NCI-H226 (cell line): ENCODE results near the gene PC.

Experiments used
- DNase-seq: peaks from one replicate; pipeline ENCODE4 v3.0.0-alpha.2; 2015

Gene PC

DNA sequence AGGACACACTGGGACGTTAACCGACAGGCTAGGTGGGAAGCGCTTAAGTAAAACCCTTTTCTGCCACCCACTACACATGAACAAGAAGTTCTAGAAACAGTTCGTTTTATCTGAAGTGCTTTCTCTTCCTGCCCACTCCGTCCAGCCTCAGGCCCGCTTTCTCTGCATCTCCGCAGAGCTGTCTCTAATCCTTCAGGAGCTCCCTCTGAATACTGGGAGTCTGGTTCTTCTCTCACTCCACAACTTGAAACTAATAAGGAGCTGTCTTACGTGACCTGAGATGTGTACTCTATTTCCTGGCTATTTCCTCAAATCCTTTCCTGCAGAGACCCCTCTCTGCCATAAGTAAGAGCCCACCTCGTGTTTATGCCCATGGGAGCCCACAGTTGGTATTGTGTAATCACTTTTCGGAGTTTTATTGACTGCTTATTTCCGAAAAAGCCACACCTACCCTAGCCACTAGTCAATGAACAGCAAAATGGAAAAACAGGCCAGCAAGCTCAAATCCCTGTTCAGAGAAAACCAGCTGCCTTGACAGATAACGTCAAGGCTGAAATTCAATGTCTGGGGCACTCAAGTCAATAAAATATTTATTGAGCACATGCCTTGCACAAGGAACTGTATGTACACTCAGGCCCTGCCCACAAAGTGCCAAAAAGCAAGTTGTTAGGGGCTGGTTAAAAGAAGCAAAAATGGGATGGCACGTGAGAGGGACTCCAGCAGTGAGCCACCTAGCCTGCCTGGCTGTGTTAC is 4.9 kb downstream of the PC start:
- DNase-seq = no peak

DNA sequence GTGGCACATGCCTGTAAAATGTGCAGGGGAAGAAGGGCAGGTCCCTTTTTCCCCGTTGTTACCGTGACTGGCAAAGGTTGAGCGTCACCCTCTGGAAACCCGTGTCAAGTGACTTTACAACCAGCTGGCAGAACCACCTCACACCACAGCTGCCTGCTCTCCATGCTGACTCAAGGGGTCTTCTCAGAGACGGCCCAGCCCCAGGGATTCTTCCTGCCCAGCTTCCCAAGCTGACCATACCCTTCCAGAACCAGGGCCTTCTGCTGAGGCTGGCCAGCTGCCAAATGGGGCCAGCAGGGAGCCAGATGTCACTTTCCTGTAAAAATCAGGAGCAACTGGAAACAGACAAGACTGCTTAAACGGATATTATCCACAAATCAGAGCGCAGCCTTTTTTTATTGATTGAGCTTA is 6.3 kb downstream of the PC start:
- DNase-seq = no peak

DNA sequence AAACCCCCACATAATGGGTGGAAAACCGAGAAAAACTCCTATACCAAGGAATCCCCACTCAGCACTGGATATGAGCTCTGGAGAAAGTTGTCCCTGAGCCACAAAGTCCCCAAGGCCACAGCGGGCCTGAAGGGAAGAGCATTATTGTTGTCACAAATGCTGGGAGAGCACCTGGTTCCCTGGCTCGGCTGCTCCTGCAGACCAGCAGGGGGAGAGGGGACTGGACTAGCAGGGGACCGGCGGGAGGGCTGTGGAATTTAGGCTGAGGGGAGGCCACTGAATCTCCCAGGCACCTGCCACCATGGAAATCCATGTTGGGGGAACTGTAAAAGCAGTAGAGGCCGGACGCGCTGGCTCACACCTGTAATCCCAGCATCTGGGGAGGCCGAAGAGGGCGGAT is 7.0 kb downstream of the PC start:
- DNase-seq = no peak

DNA sequence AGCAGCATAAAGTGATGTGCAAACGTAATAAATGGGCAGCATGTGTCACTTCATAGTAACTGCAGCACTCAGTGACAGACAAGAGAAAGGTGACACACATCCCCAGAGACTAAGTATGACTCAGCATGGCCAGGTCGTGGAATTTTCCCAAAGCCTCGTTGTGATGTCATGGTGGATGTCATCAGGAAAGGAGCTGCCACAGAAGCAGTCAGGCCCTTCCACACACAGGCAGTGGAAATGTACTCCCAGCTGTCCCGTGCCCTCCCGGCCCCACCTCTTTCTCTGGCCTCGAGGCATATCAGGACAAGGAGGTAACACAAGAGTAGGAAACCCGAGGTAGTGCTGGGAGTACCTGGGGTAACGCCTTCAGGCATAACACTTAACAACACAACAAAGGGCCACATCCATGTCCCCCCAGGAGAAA is 8.1 kb downstream of the PC start:
- DNase-seq = peak; percentile 55

DNA sequence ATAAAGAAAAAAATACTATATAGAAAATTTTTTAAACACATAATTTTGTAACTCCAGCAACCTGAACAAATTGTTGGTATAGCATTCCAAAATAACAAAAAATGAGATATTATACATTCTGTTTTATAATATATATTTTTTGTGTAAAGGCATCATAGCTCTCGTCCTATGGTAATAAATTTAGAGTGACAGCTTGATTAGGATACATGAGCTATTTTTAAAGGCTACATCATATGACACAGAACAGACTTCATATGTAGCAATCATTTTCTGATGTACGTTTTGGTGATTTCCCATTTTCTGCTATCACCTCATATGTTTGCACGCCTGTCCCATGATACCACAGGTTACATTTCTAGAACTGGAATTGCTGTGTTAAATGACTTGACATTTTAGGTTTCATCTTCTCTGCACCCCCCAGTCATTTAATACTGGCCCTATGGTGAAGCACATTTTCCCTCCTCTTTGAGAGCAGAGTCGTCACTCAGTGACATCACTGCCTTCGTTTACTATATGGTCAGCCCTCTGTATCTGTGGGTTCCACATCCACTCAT is 19.5 kb downstream of the PC start:
- no peak for DNase-seq

- DNase-seq = no peak
These were observed 20.9 kb downstream of the PC start for GRCh38 chr11:66937193-66937733.

- DNase-seq = peak; percentile 66
These were observed 21.9 kb downstream of the PC start for GRCh38 chr11:66936311-66936711.

GRCh38 chr11:66934950-66935779 is 23.0 kb downstream of the PC start:
- DNase-seq = peak; percentile 47

GRCh38 chr11:66933531-66933930 is 24.7 kb downstream of the PC start:
- DNase-seq = no peak

DNA sequence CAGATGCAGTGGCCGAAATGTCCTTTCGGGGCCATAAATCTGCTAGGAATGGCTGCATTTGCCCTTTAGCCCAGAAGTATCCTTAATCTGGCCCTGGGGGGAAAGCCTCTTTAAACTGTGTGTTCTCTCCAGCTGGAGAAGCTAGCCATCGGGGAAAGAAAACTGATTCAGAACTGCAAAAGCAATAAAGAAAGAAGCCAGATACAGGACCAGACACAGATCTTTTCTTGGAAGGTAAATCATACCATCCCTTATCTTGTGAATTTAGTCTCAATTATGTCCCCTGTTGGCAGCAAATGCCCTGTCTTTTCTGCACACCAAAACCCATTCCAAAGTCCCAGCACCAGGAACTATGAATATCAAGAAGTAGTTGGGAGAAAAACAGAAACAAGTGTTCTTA is 25.6 kb downstream of the PC start:
- DNase-seq = no peak

DNA sequence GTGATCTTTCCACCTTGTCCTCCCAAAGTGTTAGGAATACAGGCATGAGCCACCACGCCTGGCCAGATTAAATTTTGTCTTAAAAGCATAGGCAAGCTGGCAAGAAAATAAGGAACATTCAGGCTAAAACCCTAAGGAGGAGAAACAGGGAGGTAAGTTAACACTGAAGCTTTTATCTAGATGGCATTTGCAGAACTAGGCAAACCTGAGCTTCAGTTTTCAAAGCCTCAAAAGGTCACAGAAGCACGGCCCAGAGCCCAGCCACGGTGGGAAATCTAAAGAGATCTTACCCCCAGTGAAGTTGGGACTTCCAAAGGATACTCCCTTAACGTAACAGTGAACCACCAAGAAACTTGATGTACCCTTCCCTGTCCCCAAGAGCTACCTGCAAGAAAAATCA is 28.4 kb downstream of the PC start:
- DNase-seq = no peak

DNA sequence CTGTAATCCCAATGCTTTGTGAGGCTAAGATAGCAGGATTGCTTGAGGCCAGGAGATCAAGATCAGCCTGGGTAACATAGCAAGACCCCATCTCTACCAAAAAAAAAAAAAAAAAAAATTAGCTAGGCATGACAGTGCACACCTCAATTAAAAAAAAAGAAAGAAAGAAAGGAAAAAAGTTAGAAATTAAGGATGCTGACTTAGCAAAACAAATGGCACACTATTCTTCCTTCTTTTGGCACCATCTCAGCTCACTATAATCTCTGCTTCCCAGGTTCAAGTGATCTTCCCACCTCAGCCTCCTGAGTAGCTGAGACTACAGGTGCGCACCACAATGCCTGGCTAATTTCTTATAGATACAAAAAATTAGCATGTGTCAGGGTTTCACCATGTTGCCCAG is 33.9 kb downstream of the PC start:
- DNase-seq = no peak

- DNase-seq = no peak
These were observed 35.6 kb downstream of the PC start for GRCh38 chr11:66922551-66922950.

- DNase-seq = no peak
These were observed 37.0 kb downstream of the PC start for GRCh38 chr11:66920978-66921784.

GRCh38 chr11:66919923-66920322 is 38.3 kb downstream of the PC start:
- DNase-seq = no peak

DNA sequence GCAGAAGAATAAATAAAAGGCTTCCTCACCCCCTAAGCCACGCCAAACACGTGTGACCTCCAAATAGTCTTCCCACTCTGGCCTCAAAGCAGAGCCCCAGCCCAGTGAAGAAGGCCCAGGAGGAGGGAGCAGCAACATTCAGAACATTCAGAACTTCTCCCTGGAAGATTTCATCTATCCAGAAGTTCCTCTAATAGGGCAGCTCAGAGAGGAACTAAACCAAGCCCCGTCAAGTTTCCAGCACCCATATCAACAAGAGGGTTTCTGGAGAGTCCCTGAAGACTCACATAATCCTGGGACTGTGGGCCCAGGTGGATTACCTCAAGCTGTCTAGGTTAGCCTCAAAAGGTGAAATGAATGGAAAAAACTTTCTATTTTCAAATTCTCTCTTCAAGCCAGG is 39.4 kb downstream of the PC start:
- no peak for DNase-seq

DNA sequence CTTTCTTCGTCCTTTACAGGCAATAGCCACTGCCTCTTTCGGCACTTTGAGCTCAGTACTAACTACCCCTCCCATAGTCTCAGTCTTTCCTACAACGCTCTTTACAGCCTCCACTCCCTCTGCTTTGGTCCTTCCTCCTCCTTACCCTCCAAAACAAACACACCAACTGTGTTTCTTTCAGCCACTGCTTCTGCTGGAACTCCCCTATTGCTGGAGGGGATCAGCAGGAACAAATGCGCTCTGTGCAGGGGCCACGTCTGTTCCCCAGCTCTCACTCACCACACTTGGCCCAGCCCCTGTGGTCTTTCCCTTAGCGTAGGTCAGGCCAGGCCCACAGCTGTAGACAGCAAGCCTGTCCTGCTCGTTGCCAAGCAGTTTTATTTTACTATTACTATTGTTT is 42.3 kb downstream of the PC start:
- no peak for DNase-seq

GRCh38 chr11:66915046-66915832 is 42.9 kb downstream of the PC start:
- DNase-seq = no peak

- no peak for DNase-seq
These were observed 43.7 kb downstream of the PC start for GRCh38 chr11:66914505-66914904.

GRCh38 chr11:66912911-66913310 is 45.3 kb downstream of the PC start:
- no peak for DNase-seq

DNA sequence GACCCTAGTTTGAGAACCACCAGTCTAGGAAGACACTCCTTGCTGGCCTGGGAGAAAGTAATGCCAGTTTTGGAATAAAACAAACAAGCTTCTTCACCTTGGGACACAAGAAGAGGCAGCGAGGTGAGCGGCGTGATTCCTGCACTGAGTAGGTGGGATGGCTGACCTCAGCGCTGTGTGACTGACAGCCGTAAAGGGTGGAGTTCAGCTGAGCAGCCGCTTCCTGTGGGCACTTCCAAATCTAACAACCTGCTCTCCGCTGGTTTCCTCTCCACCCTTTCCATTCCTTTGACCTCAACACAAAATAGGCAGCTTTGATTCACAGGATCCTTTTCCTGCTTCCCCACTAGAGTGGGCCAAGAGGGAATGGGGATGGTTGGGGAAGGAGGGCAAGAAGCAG is 45.8 kb downstream of the PC start:
- DNase-seq = no peak

GRCh38 chr11:66910669-66911068 is 47.5 kb downstream of the PC start:
- no peak for DNase-seq
